Glutamatergic neuron (in vitro differentiated cells): ENCODE measurements around the gene AGPAT4. TPM values are rescaled to one million over a fixed set of nuclear protein-coding genes. Genes with fewer than 3 reads are reported as not detected.

ENCODE experiments used
- DNase-seq: peaks from one replicate; pipeline ENCODE4 v3.0.0; 2022
- H3K27ac Mint-ChIP-seq: one replicate; pipeline ENCODE4 v1.8.0; 2020; ENCODE audit warnings: mild to moderate bottlenecking, mixed read lengths, inconsistent platforms; ENCODE audit not compliant: unreplicated experiment
- H3K27me3 Mint-ChIP-seq: one replicate; pipeline ENCODE4 v1.8.0; 2020; ENCODE audit warnings: mild to moderate bottlenecking, moderate library complexity, mixed read lengths, inconsistent platforms; ENCODE audit not compliant: unreplicated experiment
- H3K36me3 Mint-ChIP-seq: one replicate; pipeline ENCODE4 v1.8.0; 2020; ENCODE audit warnings: mild to moderate bottlenecking, mixed read lengths, inconsistent platforms; ENCODE audit not compliant: unreplicated experiment
- H3K4me1 Mint-ChIP-seq: one replicate; pipeline ENCODE4 v1.8.0; 2020; ENCODE audit warnings: mild to moderate bottlenecking, low read depth, mixed read lengths, inconsistent platforms; ENCODE audit not compliant: unreplicated experiment
- H3K4me3 Mint-ChIP-seq: one replicate; pipeline ENCODE4 v1.8.0; 2020; ENCODE audit warnings: mild to moderate bottlenecking, mixed read lengths, inconsistent platforms; ENCODE audit not compliant: unreplicated experiment
- H3K9me3 Mint-ChIP-seq: one replicate; pipeline ENCODE4 v1.8.0; 2020; ENCODE audit warnings: mild to moderate bottlenecking, moderate library complexity, mixed read lengths, inconsistent platforms; ENCODE audit not compliant: unreplicated experiment
- total RNA-seq: library from RNA; stranded (reverse); fragmentation: NEBNext Ultra II Directional; extraction: Animal tissue kit (Norgen Biotek cat#: 25700); gene quantifications from one replicate; pipeline ENCODE4 v1.2.1, GENCODE V29; 2021; ENCODE audit not compliant: unreplicated experiment
- TF ChIP-seq, protein P1 (sequence below): fragments of 200-600 bp; sonication (generic); IDR thresholded peaks from one replicate; pipeline ENCODE4 v1.5.0; 2021; ENCODE audit not compliant: partially characterized antibody, unreplicated experiment

The AGPAT4 gene
- total RNA-seq, 1 donor from 2014 or later, result 90.2 TPM

DNA sequence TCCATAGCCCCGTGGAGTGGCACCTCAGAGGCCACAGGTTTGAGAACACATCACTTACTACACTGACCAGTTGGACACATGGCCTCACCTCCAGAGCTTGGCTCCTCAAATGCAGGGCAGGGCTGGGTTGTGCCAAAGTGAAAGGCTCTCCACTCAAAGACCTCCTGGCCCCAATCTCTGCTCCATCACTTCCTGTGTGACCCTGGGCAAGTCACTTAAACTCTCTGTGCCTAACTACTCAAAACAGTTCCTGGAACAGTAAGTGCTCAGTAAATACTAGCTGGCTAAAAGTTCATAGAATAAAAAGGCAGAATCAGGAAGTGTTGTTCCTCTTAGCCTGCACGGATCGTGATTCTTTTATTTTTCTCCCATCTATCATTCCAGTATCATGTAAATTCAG is 50.2 kb downstream of the AGPAT4 start:
- Mint-ChIP-seq H3K9me3 (peaks cover 4% of the 10 kb centered on the region), H3K27me3 (no peaks in the 10 kb centered on the region), H3K27ac (no peak overlapping the region), H3K36me3 (peaks cover 11% of the 10 kb centered on the region), H3K4me3 (no peak overlapping the region), H3K4me1 (peaks cover 20% of the 10 kb centered on the region)
- TF ChIP-seq, protein P1, sequence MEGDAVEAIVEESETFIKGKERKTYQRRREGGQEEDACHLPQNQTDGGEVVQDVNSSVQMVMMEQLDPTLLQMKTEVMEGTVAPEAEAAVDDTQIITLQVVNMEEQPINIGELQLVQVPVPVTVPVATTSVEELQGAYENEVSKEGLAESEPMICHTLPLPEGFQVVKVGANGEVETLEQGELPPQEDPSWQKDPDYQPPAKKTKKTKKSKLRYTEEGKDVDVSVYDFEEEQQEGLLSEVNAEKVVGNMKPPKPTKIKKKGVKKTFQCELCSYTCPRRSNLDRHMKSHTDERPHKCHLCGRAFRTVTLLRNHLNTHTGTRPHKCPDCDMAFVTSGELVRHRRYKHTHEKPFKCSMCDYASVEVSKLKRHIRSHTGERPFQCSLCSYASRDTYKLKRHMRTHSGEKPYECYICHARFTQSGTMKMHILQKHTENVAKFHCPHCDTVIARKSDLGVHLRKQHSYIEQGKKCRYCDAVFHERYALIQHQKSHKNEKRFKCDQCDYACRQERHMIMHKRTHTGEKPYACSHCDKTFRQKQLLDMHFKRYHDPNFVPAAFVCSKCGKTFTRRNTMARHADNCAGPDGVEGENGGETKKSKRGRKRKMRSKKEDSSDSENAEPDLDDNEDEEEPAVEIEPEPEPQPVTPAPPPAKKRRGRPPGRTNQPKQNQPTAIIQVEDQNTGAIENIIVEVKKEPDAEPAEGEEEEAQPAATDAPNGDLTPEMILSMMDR, result no peak
- DNase-seq, result no peak

DNA sequence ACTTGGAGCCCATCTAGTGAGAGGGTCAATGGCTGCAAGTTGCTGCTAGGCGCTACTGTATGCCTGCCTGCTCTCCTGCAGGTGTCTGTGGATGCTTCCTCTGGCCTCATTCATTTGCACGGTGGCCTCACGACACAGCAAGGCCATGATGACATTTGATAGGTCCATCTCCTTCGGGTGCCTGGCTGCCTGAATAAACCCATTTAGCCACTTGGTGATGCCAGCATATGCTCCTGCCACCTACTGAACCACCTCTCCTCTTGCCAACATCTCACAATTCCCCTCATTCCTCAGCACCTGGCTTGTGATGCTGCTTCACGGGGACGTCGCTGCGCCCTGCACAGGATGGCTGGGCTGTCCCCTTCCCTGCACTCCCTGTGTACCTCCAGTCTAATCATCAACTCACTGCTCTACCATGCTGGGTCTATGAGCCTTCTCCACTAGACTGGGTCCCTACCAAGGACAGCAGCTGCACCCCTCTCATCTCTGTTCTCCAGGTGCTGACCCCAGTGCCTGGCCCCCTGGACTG is 51.1 kb downstream of the AGPAT4 start:
- TF ChIP-seq, protein P1, result no peak
- no peak overlapping the region for H3K27ac Mint-ChIP-seq
- no peak overlapping the region for H3K4me3 Mint-ChIP-seq
- peaks cover 18% of the 10 kb centered on the region for H3K4me1 Mint-ChIP-seq
- no peak for DNase-seq
- peaks cover 7% of the 10 kb centered on the region for H3K9me3 Mint-ChIP-seq
- peaks cover 11% of the 10 kb centered on the region for H3K36me3 Mint-ChIP-seq
- no peaks in the 10 kb centered on the region for H3K27me3 Mint-ChIP-seq

DNA sequence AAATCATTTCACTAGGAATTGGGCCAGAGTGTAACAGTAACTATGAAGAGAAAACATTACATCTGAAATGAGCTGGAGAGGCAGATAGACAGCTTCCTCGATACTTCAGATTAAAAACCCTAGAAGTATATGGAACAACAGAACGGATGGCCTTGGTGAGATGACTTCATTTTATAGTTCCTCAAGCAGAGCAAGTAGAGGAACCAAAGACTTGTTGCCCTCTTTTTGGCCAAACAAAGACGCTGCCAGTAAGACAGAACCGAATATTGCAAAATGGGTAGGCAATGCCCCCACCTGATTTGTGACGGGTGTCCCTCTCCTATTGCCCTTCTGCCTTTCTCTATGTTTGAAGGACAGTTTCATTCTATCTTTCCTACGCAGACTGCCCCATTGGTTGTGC is 53.5 kb downstream of the AGPAT4 start:
- TF ChIP-seq, protein P1, result no peak
- H3K4me1 Mint-ChIP-seq, result peaks cover 4% of the 10 kb centered on the region
- peaks cover 32% of the 10 kb centered on the region for H3K36me3 Mint-ChIP-seq
- H3K27ac Mint-ChIP-seq, result no peak overlapping the region
- H3K4me3 Mint-ChIP-seq, result no peak overlapping the region
- H3K27me3 Mint-ChIP-seq, result no peaks in the 10 kb centered on the region
- no peak for DNase-seq
- peaks cover 12% of the 10 kb centered on the region for H3K9me3 Mint-ChIP-seq

DNA sequence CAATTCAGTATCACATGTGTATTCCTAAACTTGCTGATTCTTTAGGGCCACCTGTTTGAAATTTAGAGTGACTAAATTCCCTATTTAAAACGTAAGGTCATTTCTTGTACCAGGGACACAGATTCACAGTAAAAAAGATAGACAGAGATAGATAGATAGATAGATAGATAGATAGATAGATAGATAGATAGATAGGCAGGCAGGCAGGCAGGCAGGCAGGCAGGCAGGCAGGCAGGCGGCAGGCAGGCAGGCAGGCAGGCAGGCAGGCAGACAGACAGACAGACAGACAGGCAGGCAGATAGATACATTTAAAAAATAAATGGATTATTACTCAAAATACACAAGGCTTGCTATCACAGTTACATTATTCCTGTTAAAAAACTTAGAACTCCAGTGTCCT is 54.2 kb downstream of the AGPAT4 start:
- Mint-ChIP-seq H3K27ac (no peak overlapping the region), H3K4me1 (peaks cover 4% of the 10 kb centered on the region), H3K27me3 (no peaks in the 10 kb centered on the region), H3K9me3 (peaks cover 10% of the 10 kb centered on the region), H3K4me3 (no peak overlapping the region), H3K36me3 (peaks cover 33% of the 10 kb centered on the region)
- TF ChIP-seq, protein P1, result no peak
- DNase-seq, result no peak

- TF ChIP-seq, protein P1, result no peak
- H3K4me1 Mint-ChIP-seq, result peaks cover 4% of the 10 kb centered on the region
- peaks cover 42% of the 10 kb centered on the region for H3K36me3 Mint-ChIP-seq
- peaks cover 10% of the 10 kb centered on the region for H3K9me3 Mint-ChIP-seq
- H3K27ac Mint-ChIP-seq, result peak overlapping the region; percentile 40
- no peak overlapping the region for H3K4me3 Mint-ChIP-seq
- no peak for DNase-seq
- H3K27me3 Mint-ChIP-seq, result no peaks in the 10 kb centered on the region
Measured at GRCh38 chr6:161218222-161218621, 55.6 kb downstream of the AGPAT4 start.
